Neural cell (in vitro differentiated cells): ENCODE data around the gene PTCH2.

Experiments
- TF ChIP-seq, protein P1 (sequence below): IDR thresholded peaks from 2 replicates; pipeline ENCODE4 v1.6.1; 2012; ENCODE audit warnings: borderline replicate concordance
- TF ChIP-seq, protein P2 (sequence below): fragments of 450-650 bp; IDR thresholded peaks from 2 replicates; pipeline ENCODE4 v1.5.1; 2014; ENCODE audit warnings: antibody characterized with exemption, mild to moderate bottlenecking, moderate library complexity; ENCODE audit not compliant: poor library complexity, severe bottlenecking

DNA sequence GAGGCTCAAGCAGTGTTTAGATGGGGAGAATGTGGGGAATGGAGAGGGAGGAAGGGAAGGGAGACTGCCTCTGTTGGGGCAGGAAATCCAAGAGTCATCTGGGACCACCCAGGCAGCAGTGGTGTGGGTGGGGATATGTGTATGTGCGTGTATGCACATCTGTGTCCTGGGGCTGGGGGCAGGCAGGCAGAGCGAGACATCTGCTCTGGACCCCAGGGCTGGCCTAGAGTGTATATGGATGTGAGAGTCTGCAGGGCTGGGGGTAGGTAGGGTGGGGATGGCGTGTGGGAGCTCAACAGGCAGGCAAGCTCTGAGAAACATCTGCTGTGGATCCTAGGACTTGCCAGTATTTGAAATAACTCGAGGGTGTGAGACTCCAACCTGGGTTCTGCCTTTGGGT, 3.5 kb downstream of the PTCH2 start:
- TF ChIP-seq, protein P1, sequence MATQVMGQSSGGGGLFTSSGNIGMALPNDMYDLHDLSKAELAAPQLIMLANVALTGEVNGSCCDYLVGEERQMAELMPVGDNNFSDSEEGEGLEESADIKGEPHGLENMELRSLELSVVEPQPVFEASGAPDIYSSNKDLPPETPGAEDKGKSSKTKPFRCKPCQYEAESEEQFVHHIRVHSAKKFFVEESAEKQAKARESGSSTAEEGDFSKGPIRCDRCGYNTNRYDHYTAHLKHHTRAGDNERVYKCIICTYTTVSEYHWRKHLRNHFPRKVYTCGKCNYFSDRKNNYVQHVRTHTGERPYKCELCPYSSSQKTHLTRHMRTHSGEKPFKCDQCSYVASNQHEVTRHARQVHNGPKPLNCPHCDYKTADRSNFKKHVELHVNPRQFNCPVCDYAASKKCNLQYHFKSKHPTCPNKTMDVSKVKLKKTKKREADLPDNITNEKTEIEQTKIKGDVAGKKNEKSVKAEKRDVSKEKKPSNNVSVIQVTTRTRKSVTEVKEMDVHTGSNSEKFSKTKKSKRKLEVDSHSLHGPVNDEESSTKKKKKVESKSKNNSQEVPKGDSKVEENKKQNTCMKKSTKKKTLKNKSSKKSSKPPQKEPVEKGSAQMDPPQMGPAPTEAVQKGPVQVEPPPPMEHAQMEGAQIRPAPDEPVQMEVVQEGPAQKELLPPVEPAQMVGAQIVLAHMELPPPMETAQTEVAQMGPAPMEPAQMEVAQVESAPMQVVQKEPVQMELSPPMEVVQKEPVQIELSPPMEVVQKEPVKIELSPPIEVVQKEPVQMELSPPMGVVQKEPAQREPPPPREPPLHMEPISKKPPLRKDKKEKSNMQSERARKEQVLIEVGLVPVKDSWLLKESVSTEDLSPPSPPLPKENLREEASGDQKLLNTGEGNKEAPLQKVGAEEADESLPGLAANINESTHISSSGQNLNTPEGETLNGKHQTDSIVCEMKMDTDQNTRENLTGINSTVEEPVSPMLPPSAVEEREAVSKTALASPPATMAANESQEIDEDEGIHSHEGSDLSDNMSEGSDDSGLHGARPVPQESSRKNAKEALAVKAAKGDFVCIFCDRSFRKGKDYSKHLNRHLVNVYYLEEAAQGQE = no peak
- TF ChIP-seq, protein P2, sequence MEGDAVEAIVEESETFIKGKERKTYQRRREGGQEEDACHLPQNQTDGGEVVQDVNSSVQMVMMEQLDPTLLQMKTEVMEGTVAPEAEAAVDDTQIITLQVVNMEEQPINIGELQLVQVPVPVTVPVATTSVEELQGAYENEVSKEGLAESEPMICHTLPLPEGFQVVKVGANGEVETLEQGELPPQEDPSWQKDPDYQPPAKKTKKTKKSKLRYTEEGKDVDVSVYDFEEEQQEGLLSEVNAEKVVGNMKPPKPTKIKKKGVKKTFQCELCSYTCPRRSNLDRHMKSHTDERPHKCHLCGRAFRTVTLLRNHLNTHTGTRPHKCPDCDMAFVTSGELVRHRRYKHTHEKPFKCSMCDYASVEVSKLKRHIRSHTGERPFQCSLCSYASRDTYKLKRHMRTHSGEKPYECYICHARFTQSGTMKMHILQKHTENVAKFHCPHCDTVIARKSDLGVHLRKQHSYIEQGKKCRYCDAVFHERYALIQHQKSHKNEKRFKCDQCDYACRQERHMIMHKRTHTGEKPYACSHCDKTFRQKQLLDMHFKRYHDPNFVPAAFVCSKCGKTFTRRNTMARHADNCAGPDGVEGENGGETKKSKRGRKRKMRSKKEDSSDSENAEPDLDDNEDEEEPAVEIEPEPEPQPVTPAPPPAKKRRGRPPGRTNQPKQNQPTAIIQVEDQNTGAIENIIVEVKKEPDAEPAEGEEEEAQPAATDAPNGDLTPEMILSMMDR = no peak
